Left hindlimb (tissue), 1 donor: ENCODE data around the gene CHRNB2.
A peak's percentile ranks its signal among the peaks of the same experiment; 100 is the strongest.

Source experiments
- DNase-seq: peaks from one replicate; pipeline ENCODE4 v3.0.0-alpha.2; 2018

CHRNB2 gene

DNA sequence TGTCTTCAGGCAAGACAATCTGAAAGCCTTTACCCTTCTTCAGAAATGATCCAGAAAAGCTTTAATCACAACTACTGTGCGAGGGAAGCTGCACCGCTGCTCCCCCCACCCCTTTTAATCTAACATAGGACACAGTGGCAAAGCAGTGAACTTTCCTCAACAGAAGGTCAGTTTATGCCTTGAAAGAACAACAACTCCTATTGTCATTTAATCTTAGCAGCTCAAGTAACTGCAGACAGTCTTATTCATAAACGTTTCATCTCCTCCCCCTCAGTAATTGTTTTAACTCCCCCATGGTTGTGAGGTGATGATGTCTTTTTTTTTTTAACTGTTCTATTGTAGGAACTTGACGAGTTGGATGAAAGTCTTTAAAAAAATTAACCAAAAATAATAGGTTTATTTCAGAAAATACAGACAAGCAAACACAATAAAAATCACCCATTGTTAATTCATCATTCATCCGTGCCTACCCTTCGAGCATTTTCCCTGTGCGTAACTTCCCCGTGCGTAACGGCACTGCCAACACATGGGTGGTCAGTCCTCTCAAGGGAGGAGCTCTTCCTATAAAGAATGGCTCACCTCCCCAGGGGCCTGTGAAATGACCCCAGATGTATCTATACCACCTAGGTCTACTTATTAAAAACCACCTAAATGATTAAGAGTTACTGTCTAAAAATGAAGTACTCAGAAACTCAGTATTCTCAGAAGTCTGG lies 43.7 kb downstream of the CHRNB2 start:
- no peak for DNase-seq

DNA sequence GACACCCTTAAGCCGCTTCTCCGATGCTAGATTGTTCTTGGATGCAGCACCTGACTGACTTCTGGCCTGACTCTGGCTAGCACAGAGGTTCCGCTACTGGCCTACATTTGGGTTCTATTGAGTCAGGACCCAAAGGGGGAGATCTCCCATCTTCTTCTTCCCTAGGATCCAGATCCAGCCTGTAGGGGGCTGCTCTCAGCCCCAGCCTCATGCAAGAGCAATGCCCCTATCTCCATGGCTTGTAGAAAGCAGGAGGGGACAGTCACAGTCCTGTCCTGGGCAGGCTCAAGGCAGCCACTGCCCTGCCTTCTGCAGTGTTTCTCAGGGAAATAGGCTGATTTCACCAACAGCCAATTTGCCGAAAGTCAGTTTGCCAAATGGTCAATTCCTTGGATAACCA lies 46.7 kb downstream of the CHRNB2 start:
- DNase-seq, result no peak

DNA sequence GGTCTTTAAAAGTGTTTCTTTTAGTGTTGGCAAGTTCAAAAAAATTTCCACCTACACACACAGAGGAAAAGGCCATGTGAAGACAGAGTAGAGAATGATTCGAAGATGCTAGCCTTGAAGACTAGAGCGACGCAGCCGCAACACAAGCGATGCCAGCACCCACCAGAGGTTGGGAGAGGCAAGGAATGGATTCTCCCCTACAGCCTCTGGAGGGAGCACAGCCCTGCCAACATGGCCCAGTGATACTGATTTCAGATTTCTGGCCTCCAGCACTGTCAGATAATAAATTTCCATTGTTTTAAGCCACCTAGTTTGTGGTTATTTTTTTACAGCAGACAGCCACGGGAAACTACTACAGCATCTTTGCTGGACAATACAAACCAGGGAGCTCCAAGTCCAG lies 47.3 kb downstream of the CHRNB2 start:
- no peak for DNase-seq

DNA sequence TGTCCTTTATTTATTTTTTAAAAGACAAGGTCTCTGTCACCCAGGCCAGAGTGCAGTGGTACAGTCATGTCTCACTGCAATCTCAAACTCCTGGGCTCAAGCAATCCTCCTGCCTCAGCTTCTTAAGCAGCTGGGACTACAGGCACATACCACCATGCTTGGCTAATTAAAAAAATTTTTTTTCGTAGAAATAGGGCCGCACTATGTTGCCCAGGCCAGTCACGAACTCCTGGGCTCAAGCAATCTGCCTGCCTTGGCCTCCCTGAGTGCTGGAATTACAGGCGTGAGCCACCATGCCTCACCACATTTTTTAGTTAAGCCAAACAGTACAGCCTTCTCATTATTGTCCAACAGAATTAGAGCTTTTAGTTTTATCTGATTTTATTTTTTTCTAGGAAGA lies 47.8 kb downstream of the CHRNB2 start:
- no peak for DNase-seq

DNA sequence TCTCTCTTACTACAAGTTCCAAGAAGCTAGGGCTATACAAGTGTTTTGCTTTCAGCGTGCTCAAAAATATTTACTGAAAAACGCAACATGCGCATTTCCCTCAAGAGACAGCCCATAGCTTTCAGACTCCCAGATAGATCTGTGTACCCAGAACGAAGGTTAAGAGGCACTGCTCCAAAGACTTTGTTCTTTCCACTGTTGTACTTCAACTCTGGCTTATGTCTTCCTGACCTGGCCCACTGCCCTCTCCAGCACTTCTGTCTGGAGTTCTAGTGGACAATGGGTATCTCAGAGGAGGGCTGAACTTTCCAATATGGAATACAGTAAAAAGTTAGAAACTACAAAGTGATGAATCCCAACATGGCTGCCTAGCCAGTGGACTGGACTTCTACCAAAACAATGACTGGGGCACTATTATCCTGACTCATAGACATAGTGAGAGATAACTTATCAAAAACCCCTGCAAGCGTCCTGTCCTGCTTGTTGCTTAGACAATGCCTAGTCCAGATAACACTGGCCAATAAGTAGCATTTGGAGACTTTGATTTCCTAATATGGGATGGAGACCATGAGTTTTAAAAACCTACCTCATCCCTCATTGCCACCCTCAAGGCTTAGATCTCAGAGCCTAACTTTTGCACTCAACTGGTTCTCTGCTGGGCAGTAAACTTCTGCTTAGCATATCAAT lies 49.2 kb downstream of the CHRNB2 start:
- no peak for DNase-seq

DNA sequence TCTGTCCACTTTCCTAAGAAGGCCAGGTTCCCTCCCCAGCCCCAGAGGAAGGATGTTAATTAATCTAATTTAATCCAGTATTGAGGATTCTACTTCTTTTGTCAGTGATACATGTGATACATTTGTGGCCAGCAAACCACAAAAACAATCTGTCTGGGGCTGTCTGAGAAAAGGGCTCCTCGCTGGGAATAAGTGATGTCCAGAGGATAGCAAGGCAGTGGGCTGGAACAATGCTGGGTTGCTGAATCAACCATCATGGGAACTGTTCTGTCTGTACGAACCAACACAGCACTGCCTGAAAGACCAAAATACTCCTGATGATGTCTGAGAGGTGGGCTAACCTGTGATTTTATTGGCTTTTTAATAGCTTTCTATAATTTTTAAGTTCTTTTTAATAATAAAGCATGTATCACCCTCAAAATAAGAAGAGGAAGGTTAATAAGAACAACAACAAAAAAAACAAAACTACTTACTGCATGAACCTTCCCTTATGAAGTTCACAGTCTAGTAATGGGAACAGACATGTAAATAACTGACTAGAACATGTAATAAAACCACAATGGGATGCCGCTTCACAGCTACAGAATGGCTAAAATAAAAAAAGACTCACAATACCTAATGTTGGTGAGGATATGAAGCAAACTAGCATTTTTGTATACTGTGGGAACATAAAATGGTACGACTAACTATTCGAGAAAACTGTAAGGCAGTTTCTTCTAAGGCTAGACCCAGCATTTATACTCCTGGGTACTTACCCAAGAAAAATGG lies 51.8 kb downstream of the CHRNB2 start:
- no peak for DNase-seq

DNA sequence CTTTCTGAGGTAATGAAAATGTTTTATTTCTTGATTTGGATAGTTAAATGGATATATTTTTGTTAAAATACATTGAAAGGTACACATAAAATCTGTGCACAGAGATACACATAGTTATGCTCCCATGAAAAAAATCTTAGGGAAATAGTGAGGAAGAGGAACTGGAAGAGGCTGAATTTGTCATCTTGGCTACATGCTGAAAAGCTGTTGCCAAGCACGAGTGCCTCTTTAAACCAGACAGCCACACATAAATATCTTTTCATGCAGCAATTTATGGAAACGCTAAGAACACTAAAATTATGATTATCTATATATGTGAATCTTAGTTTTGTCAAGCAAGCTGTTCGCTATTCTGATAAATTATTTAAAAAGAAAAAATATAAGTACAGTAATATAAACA lies 53.2 kb downstream of the CHRNB2 start:
- DNase-seq, result no peak

DNA sequence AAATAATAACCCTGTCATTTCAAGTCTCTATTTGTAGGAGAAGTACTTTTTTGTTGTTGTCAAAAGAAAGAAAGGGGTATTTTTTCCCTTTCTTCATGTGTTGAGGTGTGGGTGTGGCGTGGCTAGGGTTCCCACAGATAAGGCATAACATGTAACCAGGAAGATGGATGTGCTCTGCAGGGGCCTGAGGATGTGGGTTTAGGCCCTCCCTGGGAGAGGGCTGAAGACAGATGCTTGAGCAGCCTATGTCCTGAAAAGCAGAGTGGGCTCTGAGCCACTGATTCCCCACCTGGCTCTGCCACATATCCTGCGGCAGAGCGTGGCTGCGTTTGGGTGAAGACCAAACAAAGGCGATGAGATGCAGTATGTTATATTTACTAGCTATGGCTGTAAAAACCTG lies 54.3 kb downstream of the CHRNB2 start:
- no peak for DNase-seq

DNA sequence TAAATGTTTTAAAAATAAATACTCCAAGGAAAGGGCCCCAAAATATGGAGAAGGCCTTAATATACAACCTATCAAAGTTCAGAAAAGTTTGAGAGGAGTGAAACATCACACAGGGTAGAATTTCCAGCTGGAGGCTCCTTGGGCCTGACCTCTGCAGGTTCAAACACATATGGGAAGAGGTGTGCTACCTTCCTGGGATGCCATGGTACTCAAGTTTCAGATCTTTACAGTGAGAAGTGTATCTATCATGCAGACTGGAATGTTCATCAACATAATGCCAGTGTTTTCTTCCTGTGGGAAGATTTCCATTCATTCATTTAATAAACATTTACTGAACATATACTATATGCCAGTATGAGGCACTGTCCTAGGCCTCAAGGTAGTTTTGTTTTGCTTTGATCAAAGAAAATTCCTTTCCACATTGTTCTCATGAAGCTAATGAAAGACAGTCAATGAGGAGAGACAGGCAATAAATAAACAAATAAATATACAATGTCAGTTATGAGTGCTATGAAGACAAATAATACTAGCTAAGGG lies 55.0 kb downstream of the CHRNB2 start:
- DNase-seq, result no peak

DNA sequence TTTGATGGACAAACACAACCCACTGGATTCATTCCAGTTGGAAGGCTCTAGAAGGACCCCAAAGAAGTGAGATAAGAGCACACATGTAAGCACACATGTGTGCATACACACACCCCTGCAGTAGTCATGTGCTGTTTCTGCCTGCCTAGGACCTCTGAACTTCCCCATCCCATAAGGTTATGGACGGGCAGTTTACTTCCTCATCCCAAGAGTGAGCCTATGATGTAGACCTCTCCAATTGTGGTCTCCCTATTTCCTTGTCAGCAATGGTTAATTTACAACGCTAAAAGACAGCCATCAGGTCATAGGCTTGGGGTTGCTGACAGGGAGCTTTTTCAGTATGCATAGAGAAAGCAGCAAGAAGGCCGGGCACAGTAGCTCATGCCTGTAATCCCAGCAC lies 55.8 kb downstream of the CHRNB2 start:
- DNase-seq, result no peak

DNA sequence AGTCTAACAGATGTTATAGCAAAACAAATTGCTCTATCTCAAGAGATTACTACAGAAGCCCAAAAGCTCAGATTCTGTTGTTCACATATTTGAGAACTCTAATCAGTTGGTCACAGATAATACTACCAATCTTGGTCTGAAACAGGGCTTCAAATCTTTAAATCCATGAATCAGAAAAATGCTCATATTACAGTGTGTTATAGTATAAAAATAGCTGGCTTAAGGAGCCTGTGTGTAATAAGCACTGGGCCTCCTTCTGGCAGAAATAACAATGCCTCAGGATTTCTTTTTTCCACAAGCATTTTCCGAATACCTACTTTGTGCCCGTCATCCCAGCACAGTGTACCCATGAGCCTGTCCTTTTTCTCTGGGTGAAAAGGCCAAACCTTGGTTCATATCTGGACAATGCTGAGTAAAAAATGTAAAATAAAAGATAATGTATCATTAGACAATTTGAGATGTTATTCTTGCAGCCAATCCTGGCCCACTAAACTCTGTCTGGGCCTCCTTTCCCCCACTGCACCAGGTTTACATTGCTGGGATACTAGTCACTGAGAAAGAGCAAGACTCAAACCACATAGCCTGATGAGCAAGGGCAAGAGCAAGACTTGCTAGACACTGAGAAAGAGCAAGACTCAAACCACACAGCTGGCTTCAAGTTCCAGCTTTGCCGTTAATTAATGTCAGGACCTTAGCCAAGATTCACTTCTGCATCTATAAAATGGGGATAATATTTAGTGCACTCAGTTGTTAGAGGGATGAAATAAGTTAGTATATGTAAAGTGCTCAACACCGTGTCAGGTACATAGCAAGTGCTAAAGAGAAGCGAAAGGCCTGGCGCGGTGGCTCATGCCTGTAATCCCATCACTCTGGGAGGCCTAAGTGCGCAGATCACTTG lies 57.4 kb downstream of the CHRNB2 start:
- no peak for DNase-seq

DNA sequence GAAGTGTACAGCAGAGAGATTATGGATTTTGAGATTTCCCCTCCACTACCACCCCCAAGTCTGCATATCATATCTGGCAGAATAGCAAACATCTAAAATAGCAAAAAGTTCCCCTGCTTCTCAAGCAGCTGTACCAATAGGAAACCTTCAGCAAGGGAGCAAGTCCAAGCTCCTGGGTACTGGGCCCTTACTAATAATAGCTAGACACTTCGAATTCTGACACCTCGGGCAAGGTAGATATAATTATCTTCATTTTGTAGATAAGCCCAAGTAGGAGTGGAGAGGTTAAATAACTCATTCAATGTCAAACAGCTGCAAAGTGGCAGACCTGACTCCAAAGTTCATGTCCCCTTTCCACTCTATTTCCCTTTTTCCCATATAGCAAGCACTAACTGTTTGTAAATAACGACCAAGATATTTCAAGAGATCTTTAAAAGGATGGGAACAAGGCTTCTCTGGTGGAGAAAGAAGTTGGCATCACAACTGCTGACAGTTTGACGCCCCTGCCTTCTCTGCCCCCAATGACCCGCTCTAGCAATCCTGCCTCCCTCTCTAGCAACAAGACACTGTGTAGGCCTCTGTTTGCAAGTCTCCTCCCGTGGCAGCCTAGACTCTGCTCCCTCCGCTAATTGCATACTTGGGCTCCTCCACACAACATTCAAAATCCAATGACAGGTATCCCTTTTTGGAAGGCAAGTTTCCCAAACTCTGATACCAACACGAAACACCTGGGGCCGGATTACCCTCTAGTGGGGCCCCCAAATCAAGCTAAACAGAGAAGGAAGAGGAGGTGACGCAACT lies 59.1 kb downstream of the CHRNB2 start:
- peak; percentile 32 for DNase-seq

DNA sequence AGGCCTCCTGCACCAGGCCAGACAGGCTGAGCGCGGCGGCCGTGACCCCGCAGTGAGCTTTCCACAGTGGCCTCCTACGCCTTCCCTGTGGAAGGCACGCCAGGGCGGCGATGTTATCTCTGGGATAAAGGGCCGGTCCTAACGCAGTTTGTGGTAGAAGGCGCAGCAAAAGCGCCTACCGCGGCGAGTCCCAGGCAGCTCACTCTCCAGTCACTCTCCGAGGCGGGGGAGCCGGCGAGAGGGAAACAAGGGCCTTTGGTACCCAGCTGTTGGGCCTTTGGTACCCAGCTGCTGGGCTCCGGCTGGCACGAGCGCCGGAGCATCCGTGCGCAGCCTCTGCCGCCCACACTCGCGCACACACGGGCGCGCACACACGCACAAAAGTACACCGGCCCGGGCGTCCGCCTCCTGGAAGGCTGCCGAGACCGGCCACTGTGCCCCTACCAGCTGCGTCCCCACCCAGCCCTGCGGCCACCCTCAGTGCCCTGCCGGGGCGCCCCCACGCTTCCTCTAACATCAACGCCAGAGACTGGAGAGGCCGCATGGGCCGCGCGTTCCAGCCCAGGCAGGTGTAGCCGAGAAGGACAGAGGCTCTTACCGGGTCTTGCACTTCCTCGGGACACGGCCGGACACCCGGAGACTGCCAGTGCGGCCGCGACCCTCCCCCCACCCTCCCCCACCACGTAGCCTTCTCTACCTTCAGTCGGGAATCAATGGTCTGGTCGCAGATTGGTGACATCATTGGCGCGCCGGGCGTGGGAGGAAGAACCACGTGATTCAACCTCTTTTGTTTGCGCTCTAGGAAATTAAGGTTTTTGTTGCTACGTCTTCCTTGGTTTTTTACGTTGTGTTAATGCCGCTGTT lies 59.9 kb downstream of the CHRNB2 start:
- DNase-seq, result peak; percentile 93

DNA sequence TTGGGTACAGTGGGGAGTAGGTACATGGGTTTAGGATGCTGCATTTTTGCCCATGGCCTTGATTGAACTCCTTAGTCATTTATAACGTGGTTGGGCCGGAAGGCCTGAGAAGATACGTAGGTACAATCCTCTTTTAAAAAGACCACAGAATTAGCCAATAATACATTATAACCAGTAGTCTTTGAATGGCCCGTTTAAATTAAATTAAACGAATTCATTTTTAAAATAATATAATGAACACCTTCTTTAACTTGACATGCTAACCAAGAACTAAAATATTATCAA lies 60.5 kb downstream of the CHRNB2 start:
- no peak for DNase-seq

DNA sequence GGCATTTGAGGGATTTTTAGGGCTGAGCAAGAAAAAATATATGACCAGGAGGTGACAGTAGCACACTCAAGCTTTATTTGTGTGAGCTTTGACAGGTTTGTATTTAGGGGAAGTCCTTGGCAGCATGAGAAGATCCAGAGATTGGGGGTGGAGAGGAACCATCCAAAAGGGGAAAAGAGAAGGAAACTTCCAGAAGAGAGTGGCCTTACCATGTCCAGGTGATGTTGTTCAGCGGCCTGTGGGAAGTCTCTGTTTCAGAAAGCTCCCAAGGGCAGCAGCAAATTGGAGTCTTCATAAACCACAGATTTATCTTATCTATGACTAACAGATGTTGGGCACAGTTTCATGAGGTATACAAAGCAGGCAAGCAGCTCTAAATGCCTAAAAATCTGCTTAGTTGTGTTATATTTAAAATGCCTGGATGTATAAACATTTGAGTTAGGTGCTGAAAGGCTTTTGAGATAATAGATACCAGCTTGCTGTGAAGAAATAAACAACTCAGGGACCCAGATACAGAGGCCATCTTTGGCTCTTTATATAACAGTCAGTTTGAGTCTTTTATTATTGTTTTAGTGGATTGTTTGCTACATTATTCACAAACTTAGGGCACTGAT lies 61.6 kb downstream of the CHRNB2 start:
- no peak for DNase-seq
